SK-N-SH (cell line): Measurements from ENCODE around the gene KRTAP12-2. TPM values are rescaled to one million over a fixed set of nuclear protein-coding genes. Genes with fewer than 3 reads are reported as not detected.
"Not testable (repeated sequence)": the region's sequence is repeated elsewhere in the genome, so short reads cannot be mapped to it uniquely, and the experiment has no call there.

Experiments
- CTCF ChIA-PET: fragments of 300-600, 350-600 bp; formaldehyde crosslinking; extraction: SDS; loops from one replicate; lab custom pipeline; 2021; lab: Yijun Ruan, JAX
- POLR2A ChIA-PET: fragments of 350-600 bp; sonication (Branson Sonifier 250); formaldehyde crosslinking; extraction: SDS; loops from one replicate; lab custom pipeline; 2020; ENCODE audit warnings: antibody characterized with exemption, inconsistent platforms; lab: Yijun Ruan, JAX
- DNase-seq: peaks from one replicate; pipeline ENCODE4 v3.0.0; 2012
- H2AFZ ChIP-seq: fragments of 200-600 bp; sonication (generic); 2 replicates; pipeline ENCODE4 v1.8.1; 2016; ENCODE audit warnings: antibody characterized with exemption, mild to moderate bottlenecking, low read depth
- H3F3A ChIP-seq: fragments of 200-600 bp; sonication (generic); replicated peaks from 2 replicates; pipeline ENCODE3; 2016; ENCODE audit warnings: antibody characterized with exemption, mild to moderate bottlenecking; ENCODE audit not compliant: insufficient read depth
- H3K27ac ChIP-seq, 2 experiments: fragments of 200-500 bp in 1 of 2; fragments of 200-600 bp in 1 of 2; sonication (Bioruptor generic) in 1 of 2; sonication (generic), shearing (Covaris generic) in 1 of 2; 2 replicates each; pipeline versions ENCODE4 v1.5.1 to v1.6.1; 2014 to 2016; ENCODE audit warnings: low read depth in 2 of 2, inconsistent platforms in 1 of 2, low read length in 1 of 2, mild to moderate bottlenecking in 1 of 2, mixed read lengths in 1 of 2
- H3K27me3 ChIP-seq: fragments of 200-600 bp; sonication (generic), shearing (Covaris generic); 2 replicates; pipeline ENCODE4 v1.6.1; 2016; ENCODE audit warnings: mixed run types; ENCODE audit not compliant: insufficient read depth
- H3K36me3 ChIP-seq, 2 experiments: fragments of 200-500 bp in 1 of 2; fragments of 200-600 bp in 1 of 2; sonication (Bioruptor generic) in 1 of 2; sonication (generic) in 1 of 2; replicated peaks in 1 of 2; 2 replicates each; pipeline versions ENCODE3 to v1.5.1; 2014 to 2016; ENCODE audit warnings: low read length in 1 of 2, mild to moderate bottlenecking in 1 of 2; ENCODE audit not compliant: insufficient read depth in 2 of 2, control insufficient read depth in 1 of 2
- H3K4me1 ChIP-seq, 2 experiments: fragments of 200-500 bp in 1 of 2; fragments of 200-600 bp in 1 of 2; sonication (Bioruptor generic) in 1 of 2; sonication (generic), shearing (Covaris generic) in 1 of 2; 2 replicates each; pipeline versions ENCODE4 v1.5.1 to v1.6.1; 2014 to 2016; ENCODE audit warnings: low read depth in 1 of 2, low read length in 1 of 2, mixed run types in 1 of 2; ENCODE audit not compliant: insufficient read depth in 2 of 2, control insufficient read depth in 1 of 2
- H3K4me2 ChIP-seq: fragments of 200-600 bp; sonication (generic), shearing (Covaris generic); 2 replicates; pipeline ENCODE4 v1.6.1; 2017; ENCODE audit warnings: mixed run types
- H3K4me3 ChIP-seq, 2 experiments: fragments of 200-500 bp in 1 of 2; fragments of 200-600 bp in 1 of 2; sonication (Bioruptor generic) in 1 of 2; sonication (generic), shearing (Covaris generic) in 1 of 2; 2 replicates each; pipeline versions ENCODE4 v1.5.1 to v1.8.1; 2014 to 2016; ENCODE audit warnings: low read depth in 2 of 2, inconsistent platforms in 1 of 2, low read length in 1 of 2, mild to moderate bottlenecking in 1 of 2, mixed read lengths in 1 of 2, moderate library complexity in 1 of 2
- H3K79me2 ChIP-seq: fragments of 200-600 bp; sonication (generic); 2 replicates; pipeline ENCODE4 v1.8.1; 2017; ENCODE audit warnings: mild to moderate bottlenecking; ENCODE audit not compliant: insufficient read depth
- H3K9ac ChIP-seq: fragments of 200-600 bp; sonication (generic); 2 replicates; pipeline ENCODE4 v1.6.1; 2017; ENCODE audit warnings: mixed run types
- H3K9me2 ChIP-seq: fragments of 200-600 bp; sonication (generic); 2 replicates; pipeline ENCODE4 v1.6.1; 2017; ENCODE audit warnings: mixed run types
- H3K9me3 ChIP-seq: fragments of 200-600 bp; sonication (generic); 2 replicates; pipeline ENCODE4 v1.6.1; 2017; ENCODE audit warnings: mixed run types, mild to moderate bottlenecking, moderate library complexity
- H4K20me1 ChIP-seq: fragments of 200-600 bp; sonication (generic); 2 replicates; pipeline ENCODE4 v1.6.1; 2017; ENCODE audit warnings: mild to moderate bottlenecking, mixed run types; ENCODE audit not compliant: insufficient read depth
- ELF1 ChIP-seq: IDR thresholded peaks from 2 replicates; pipeline ENCODE4 v1.4.0; 2012
- NFIC ChIP-seq: IDR thresholded peaks from 2 replicates; pipeline ENCODE4 v1.4.0; 2012; ENCODE audit warnings: borderline replicate concordance
- REST ChIP-seq: IDR thresholded peaks from 2 replicates; pipeline ENCODE4 v1.6.1; 2012; ENCODE audit warnings: mild to moderate bottlenecking, low read depth, low read length, moderate library complexity
- RXRA ChIP-seq: IDR thresholded peaks from 2 replicates; pipeline ENCODE4 v1.4.0; 2012; ENCODE audit warnings: low read depth, mild to moderate bottlenecking, borderline replicate concordance
- TAF1 ChIP-seq: IDR thresholded peaks from 2 replicates; pipeline ENCODE4 v1.6.1; 2012; ENCODE audit warnings: low read depth, mild to moderate bottlenecking, low read length, moderate library complexity, borderline replicate concordance
- TCF12 ChIP-seq: IDR thresholded peaks from 2 replicates; pipeline ENCODE4 v1.4.0; 2012
- YY1 ChIP-seq: IDR thresholded peaks from 2 replicates; pipeline ENCODE4 v1.4.0; 2012; ENCODE audit warnings: low read depth, mild to moderate bottlenecking
- ZBTB33 ChIP-seq: IDR thresholded peaks from 2 replicates; pipeline ENCODE4 v1.4.0; 2012; ENCODE audit warnings: low read depth, borderline replicate concordance
- WGBS: methylation state at CpG from one replicate; pipeline ENCODE4 v1.1.6; 2017; ENCODE audit warnings: low lambda C conversion rate; 5-methylcytosine and 5-hydroxymethylcytosine counted together
- polyA plus RNA-seq, 3 experiments: library from polyadenylated mRNA; depleted of rRNA; stranded (reverse); fragments of >200 nt; gene quantifications; 2 replicates each; pipeline ENCODE4 v1.2.3, GENCODE V29; 2012
- TF ChIP-seq, protein P1 (sequence below): IDR thresholded peaks from 2 replicates; pipeline ENCODE4 v1.4.0; 2012; ENCODE audit warnings: low read depth

KRTAP12-2 gene
- polyA plus RNA-seq, 1 of the 3 experiments (the other 2 are of a cell fraction) = not detected

DNA sequence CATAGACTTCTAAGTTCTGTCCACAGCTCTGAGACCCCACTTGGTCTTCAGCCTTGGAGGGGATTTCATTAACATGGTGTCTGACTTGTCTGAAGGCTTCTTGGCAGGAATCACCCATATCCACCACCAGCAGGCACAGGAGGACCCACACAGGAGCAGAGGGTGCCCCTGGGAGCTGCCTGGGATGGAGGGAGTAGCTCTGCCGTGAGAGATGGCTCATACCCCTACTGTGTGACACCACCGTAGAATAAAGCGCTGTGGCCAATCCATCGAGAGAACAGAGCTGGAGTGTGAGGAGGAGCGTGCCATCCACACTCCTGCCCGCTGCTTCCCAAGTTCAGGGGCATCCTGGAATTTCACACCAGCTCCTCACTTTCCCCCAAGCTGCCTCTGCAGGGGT is 18.3 kb upstream of the KRTAP12-2 start:
- H3K9me2 ChIP-seq, H3K4me1 ChIP-seq, H3K9ac ChIP-seq, H4K20me1 ChIP-seq, H3K79me2 ChIP-seq, CTCF ChIA-PET, H3K36me3 ChIP-seq, DNase-seq, H3F3A ChIP-seq, H2AFZ ChIP-seq, H3K4me2 ChIP-seq, H3K27ac ChIP-seq, H3K9me3 ChIP-seq, H3K4me3 ChIP-seq: not testable (repeated sequence)
- POLR2A ChIA-PET = interaction anchor here (1.0 kb wide), 1 partner anchor 30 kb away, joined by 3 read pairs; the partner anchor contains the start of gene KRTAP12-4
- WGBS = 24% methylated on average over 4 of the region's 6 CpGs
- peaks cover 45% of the 10 kb centered on the region for H3K27me3 ChIP-seq

- 2% methylated on average over 6 of the region's 6 CpGs for WGBS
- Histone ChIP-seq H3K9me2 (no peaks in the 10 kb centered on the region), H3K4me2 (no peak overlapping the region), H3K36me3 (no peaks in the 10 kb centered on the region), H3K4me3 (no peak overlapping the region), H3F3A (no peaks in the 10 kb centered on the region), H3K9me3 (no peaks in the 10 kb centered on the region), H3K27me3 (peaks cover 45% of the 10 kb centered on the region), H3K79me2 (no peaks in the 10 kb centered on the region), H3K9ac (no peak overlapping the region), H3K4me1 (no peaks in the 10 kb centered on the region), H2AFZ (no peak overlapping the region), H3K27ac (no peak overlapping the region), H4K20me1 (no peaks in the 10 kb centered on the region)
- ChIA-PET POLR2A (no interaction called here), CTCF (interaction anchor here (0.5 kb wide), 1 partner anchor 9 kb away, joined by 3 read pairs; no protein-coding TSS in a partner anchor)
- no peak for TF ChIP-seq ZBTB33
- no peak for DNase-seq
Observed at GRCh38 chr21:44684483-44684882, 17.8 kb upstream of the KRTAP12-2 start.

- H3K4me2 ChIP-seq = no peak overlapping the region
- TF ChIP-seq YY1 (no peak), ELF1 (no peak), RXRA (no peak), NFIC (no peak), TCF12 (no peak), REST (no peak), TAF1 (no peak)
- TF ChIP-seq, protein P1, sequence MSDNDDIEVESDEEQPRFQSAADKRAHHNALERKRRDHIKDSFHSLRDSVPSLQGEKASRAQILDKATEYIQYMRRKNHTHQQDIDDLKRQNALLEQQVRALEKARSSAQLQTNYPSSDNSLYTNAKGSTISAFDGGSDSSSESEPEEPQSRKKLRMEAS = no peak
- TF ChIP-seq, all 33 proteins: peak for 0
- ChIA-PET POLR2A (no interaction called here), CTCF (interaction anchor here (0.5 kb wide), 1 partner anchor 9 kb away, joined by 3 read pairs; no protein-coding TSS in a partner anchor)
- Histone ChIP-seq H3K9ac (no peak overlapping the region), H3K9me2 (no peaks in the 10 kb centered on the region), H3K9me3 (no peaks in the 10 kb centered on the region), H3K27ac (no peak overlapping the region), H3K4me3 (no peak overlapping the region), H2AFZ (no peak overlapping the region), H4K20me1 (no peaks in the 10 kb centered on the region), H3K27me3 (peaks cover 44% of the 10 kb centered on the region), H3K79me2 (no peaks in the 10 kb centered on the region), H3F3A (no peaks in the 10 kb centered on the region), H3K4me1 (no peaks in the 10 kb centered on the region), H3K36me3 (no peaks in the 10 kb centered on the region)
- DNase-seq = no peak
- WGBS = 10% methylated on average over 6 of the region's 7 CpGs
Observed at GRCh38 chr21:44684077-44684476, 17.4 kb upstream of the KRTAP12-2 start.
